Measurements from ENCODE around the gene MCC. TPM values are rescaled to one million over a fixed set of nuclear protein-coding genes. Genes with fewer than 3 reads are reported as not detected.
A peak's percentile ranks its signal among the peaks of the same experiment; 100 is the strongest.

MCC gene
- total RNA-seq, 1 experiment from 2014 or later, result 7.1 TPM

DNA sequence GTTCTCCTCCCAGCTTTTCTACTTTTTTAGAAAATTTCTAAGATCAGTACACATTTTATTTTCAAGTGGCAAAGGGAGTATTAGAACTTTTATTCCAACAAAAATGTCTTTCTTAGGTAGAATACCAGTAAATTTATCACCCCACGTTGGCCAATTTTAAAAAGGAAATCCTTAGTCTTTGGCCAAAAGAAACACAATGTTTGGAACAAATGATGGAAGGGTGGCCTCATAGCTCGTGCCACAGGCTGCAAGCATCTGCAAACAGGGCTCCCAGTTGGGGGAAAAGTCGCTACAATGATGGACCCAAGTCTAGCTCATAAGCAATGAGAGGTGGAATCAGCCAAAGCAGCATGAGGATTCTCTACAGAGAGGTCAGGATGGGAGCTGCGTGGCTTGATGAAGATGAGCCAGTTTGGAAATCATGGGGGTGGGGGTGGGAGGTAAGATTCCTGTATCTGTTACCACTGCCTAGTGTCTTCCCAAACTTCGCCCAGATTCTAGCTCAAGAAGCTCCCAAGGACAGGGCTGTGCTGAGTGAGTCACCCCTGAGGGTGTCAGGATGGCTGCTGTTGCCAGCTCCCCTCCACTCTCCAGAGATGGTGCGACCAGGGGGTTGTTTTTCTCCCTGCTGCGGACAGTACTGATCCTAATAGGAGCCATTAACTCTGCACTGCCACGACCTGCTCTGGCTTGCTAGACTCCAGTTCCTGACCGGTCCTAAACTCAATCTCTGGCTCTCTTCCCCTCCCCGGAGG, 436.0 kb downstream of the MCC start:
- DNase-seq (no peak), ATAC-seq (no peak)
- peak overlapping the region; percentile 77 for H3K27ac ChIP-seq (ENCODE audit: low read length)
- BruUV-seq (replicated peaks), result no TSS peak
- intact Hi-C loops (cut with micrococcal nuclease), result loop anchor here (5.0 kb wide), 1 partner anchor 280 kb away; no protein-coding TSS in a partner anchor
- no peaks in the 10 kb centered on the region for H3K79me2 ChIP-seq (ENCODE audit: low read length)
- ChIA-PET POLR2A (ENCODE audit: unreplicated experiment) (interaction anchor here (0.5 kb wide), 1 partner anchor 115 kb away, joined by 3 read pairs; no protein-coding TSS in a partner anchor), CTCF (no interaction called here)
- no peaks in the 10 kb centered on the region for H3K9me2 ChIP-seq (replicated peaks; ENCODE audit: low read length)
- H2AFZ ChIP-seq (ENCODE audit: low read length), result no peak overlapping the region
- H3K27me3 ChIP-seq (ENCODE audit: low read length), result no peaks in the 10 kb centered on the region
- H3K9ac ChIP-seq (ENCODE audit: low read length), result no peak overlapping the region
- no peaks in the 10 kb centered on the region for H4K20me1 ChIP-seq (ENCODE audit: low read length)
- no peaks in the 10 kb centered on the region for H3K9me3 ChIP-seq (ENCODE audit: low read length)
- no peak overlapping the region for H3K4me2 ChIP-seq (ENCODE audit: low read length)
- H3K36me3 ChIP-seq (ENCODE audit: low read depth, low read length), result no peaks in the 10 kb centered on the region
- no peak for TF ChIP-seq EZH2 (IDR thresholded peaks at IDR 0.05; ENCODE audit: low read length, unreplicated experiment)
- TF ChIP-seq, protein P1, sequence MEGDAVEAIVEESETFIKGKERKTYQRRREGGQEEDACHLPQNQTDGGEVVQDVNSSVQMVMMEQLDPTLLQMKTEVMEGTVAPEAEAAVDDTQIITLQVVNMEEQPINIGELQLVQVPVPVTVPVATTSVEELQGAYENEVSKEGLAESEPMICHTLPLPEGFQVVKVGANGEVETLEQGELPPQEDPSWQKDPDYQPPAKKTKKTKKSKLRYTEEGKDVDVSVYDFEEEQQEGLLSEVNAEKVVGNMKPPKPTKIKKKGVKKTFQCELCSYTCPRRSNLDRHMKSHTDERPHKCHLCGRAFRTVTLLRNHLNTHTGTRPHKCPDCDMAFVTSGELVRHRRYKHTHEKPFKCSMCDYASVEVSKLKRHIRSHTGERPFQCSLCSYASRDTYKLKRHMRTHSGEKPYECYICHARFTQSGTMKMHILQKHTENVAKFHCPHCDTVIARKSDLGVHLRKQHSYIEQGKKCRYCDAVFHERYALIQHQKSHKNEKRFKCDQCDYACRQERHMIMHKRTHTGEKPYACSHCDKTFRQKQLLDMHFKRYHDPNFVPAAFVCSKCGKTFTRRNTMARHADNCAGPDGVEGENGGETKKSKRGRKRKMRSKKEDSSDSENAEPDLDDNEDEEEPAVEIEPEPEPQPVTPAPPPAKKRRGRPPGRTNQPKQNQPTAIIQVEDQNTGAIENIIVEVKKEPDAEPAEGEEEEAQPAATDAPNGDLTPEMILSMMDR (conservative IDR thresholded peaks at IDR 0.05; ENCODE audit: low read depth, low read length), result no peak
- no peak for TF ChIP-seq EZH2phosphoT487 (IDR thresholded peaks at IDR 0.05; ENCODE audit: borderline replicate concordance, low read length)
- H3K4me3 ChIP-seq (ENCODE audit: low read length), result no peak overlapping the region
- H3F3A ChIP-seq (ENCODE audit: low read length, unreplicated experiment), result no peaks in the 10 kb centered on the region
- peaks cover 36% of the 10 kb centered on the region for H3K4me1 ChIP-seq (ENCODE audit: insufficient read depth, low read length)

DNA sequence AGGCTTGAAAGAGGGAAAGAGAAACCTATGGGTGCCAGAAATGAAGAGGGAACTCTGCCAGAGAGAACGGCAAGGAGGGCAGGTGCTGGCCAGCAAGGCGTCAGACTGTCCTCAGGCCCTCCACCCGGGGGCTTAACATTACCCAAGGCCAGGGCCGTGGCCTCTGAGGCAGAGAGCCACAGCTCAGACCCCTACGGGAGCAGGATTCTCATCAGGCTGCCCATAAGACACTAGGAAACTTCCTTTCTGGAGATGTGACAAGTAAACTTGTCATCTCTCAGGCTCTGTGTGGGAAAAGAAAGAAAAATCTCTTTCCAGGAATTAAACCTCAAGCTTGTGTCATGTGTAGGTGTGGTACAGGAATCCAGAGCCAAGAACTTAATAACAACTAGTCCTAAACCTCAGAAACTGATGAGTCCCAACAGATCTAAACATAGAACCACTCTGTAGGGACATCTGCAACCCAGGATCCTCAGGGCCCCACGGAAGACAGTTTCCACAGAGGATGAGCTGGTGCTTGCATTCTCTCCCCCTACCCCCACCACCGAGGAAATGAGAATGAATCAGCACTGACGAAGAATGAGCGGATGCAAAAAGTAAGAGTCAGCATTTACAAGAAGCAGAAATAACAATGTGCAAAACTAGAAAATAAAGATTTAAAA, 437.4 kb downstream of the MCC start:
- H3K9me3 ChIP-seq (ENCODE audit: low read length), result no peaks in the 10 kb centered on the region
- TF ChIP-seq, protein P1 (conservative IDR thresholded peaks at IDR 0.05; ENCODE audit: low read depth, low read length), result no peak
- TF ChIP-seq EZH2 (IDR thresholded peaks at IDR 0.05; ENCODE audit: low read length, unreplicated experiment), result no peak
- no peaks in the 10 kb centered on the region for H3K36me3 ChIP-seq (ENCODE audit: low read depth, low read length)
- H3F3A ChIP-seq (ENCODE audit: low read length, unreplicated experiment), result no peaks in the 10 kb centered on the region
- POLR2A ChIA-PET (ENCODE audit: unreplicated experiment), result interaction anchor here (0.6 kb wide), 1 partner anchor 185 kb away, joined by 3 read pairs; no protein-coding TSS in a partner anchor
- peak overlapping the region; percentile 63 for H2AFZ ChIP-seq (ENCODE audit: low read length)
- H3K4me2 ChIP-seq (ENCODE audit: low read length), result peak overlapping the region; percentile 55
- CTCF ChIA-PET, result no interaction called here
- H3K79me2 ChIP-seq (ENCODE audit: low read length), result no peaks in the 10 kb centered on the region
- H3K4me3 ChIP-seq (ENCODE audit: low read length), result no peak overlapping the region
- intact Hi-C loops (cut with micrococcal nuclease), result loop anchor here (5.0 kb wide), 1 partner anchor 281 kb away; no protein-coding TSS in a partner anchor
- no peaks in the 10 kb centered on the region for H3K9me2 ChIP-seq (replicated peaks; ENCODE audit: low read length)
- H3K4me1 ChIP-seq (ENCODE audit: insufficient read depth, low read length), result peaks cover 44% of the 10 kb centered on the region
- H3K9ac ChIP-seq (ENCODE audit: low read length), result peak overlapping the region; percentile 4; the same call in 1 of the 2 replicates
- no peaks in the 10 kb centered on the region for H3K27me3 ChIP-seq (ENCODE audit: low read length)
- H3K27ac ChIP-seq (ENCODE audit: low read length), result peak overlapping the region; percentile 77
- BruUV-seq (replicated peaks), result no TSS peak
- H4K20me1 ChIP-seq (ENCODE audit: low read length), result no peaks in the 10 kb centered on the region
- ATAC-seq (peak; percentile 78), DNase-seq (peak; percentile 73)

DNA sequence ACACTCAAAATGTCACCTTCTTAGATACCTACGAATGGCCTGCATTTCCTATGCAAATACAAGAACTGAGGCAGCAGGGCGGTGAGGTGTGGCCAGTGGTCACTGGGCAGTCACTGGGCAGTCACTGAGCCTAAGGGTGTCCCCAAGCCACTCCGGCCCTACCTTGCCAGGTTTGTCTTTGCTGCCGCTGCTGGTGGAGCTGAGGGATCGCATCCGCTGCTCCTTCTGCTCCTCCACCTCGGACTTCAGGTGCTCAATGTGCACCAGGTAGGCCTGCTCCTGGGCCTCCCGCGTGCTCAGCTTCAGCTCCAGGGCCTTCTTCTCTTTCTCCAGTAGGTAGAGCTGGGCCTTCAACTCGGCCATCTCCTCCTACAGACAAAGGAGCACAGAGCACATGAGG, 439.3 kb downstream of the MCC start:
- Histone ChIP-seq H3K4me2 (ENCODE audit: low read length) (no peak overlapping the region), H3K9me3 (ENCODE audit: low read length) (no peaks in the 10 kb centered on the region), H3K79me2 (ENCODE audit: low read length) (no peaks in the 10 kb centered on the region), H3K4me3 (ENCODE audit: low read length) (no peak overlapping the region), H2AFZ (ENCODE audit: low read length) (no peak overlapping the region), H3K9ac (ENCODE audit: low read length) (no peak overlapping the region), H3K36me3 (ENCODE audit: low read depth, low read length) (no peaks in the 10 kb centered on the region), H4K20me1 (ENCODE audit: low read length) (no peaks in the 10 kb centered on the region), H3F3A (ENCODE audit: low read length, unreplicated experiment) (no peaks in the 10 kb centered on the region), H3K27me3 (ENCODE audit: low read length) (no peaks in the 10 kb centered on the region), H3K27ac (ENCODE audit: low read length) (no peak overlapping the region), H3K9me2 (replicated peaks; ENCODE audit: low read length) (no peaks in the 10 kb centered on the region), H3K4me1 (ENCODE audit: insufficient read depth, low read length) (peaks cover 44% of the 10 kb centered on the region)
- ChIA-PET CTCF (no interaction called here), POLR2A (ENCODE audit: unreplicated experiment) (no interaction called here)
- no peak for ATAC-seq
- DNase-seq, result no peak
- BruUV-seq (replicated peaks), result no TSS peak
- intact Hi-C loops (cut with micrococcal nuclease), result no loop called here
- TF ChIP-seq, protein P1 (conservative IDR thresholded peaks at IDR 0.05; ENCODE audit: low read depth, low read length), result no peak
- TF ChIP-seq EZH2phosphoT487 (IDR thresholded peaks at IDR 0.05; ENCODE audit: borderline replicate concordance, low read length), result no peak
- TF ChIP-seq EZH2 (IDR thresholded peaks at IDR 0.05; ENCODE audit: low read length, unreplicated experiment), result no peak

Measured in PC-3 (cell line).